ENCODE measurements around the gene HIPK2.

The HIPK2 gene

DNA sequence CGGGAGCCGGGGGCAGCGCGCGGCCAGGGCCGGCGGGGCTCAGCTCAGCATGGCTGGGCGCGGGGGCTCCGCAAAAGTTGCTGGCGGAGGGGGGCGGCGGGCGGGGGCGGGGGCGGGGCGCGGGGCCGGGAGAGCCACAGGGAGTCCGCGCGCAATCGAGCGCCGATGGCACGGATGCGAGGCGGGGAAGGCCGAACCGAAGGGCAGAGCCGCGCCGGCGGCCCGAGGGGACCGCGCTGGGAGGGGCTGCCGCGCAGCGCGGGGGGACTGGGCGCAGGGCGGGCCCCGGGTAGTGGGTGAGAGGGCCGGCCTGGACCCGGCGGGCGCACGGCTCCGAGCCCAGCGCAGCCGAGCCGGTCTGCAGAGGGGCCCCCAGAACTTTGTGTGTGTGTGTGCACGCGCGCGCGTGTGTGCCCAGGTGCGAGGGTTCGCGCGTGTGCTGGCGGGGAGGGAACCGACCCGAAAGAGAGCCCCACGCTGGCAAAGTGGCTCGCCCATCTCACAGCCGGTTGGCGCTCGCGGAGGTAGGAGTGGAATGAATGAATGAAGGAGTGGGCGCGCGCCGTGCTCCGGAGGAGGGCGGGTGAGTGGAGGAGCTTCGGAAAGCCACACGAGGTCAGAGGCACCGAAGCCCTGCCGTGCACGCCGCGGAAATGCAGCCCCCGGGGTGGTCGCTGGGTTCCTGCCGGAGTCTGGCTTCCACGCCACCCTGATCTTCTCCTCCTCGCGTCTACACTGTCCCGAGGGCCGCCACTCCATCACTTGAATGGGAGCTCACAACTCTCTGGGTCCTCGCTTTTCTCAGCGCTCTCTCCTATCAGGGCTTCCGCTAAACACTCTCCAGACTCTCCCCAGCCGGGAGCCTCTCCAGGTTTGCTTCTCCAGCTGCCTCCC, at the start of gene HIPK2:
TSS of gene HIPK2 (minus strand) at position 51 of the 894 bp plus-strand sequence. CDS start 375 bp downstream, outside the sequence.
- H3K27me3 ChIP-seq (ENCODE audit: insufficient read depth, low read length) = peaks cover 10% of the 10 kb centered on the region; the same call in 1 of the 2 replicates
- no peaks in the 10 kb centered on the region for H3K79me2 ChIP-seq (ENCODE audit: insufficient read depth, low read length)
- H4K20me1 ChIP-seq (ENCODE audit: insufficient read depth, low read length) = no peaks in the 10 kb centered on the region
- H3K4me3 ChIP-seq (ENCODE audit: low read depth, low read length, poor library complexity, severe bottlenecking) = peak within 1 kb of the TSS; percentile 51
- peaks cover 15% of the 10 kb centered on the region for H3K4me1 ChIP-seq (ENCODE audit: insufficient read depth, low read length, severe bottlenecking)
- no peaks in the 10 kb centered on the region for H3F3A ChIP-seq (ENCODE audit: insufficient read depth, low read length)
- peak within 1 kb of the TSS; percentile 55 for H3K4me2 ChIP-seq (ENCODE audit: low read length)
- no peak within 1 kb of the TSS for H2AFZ ChIP-seq (ENCODE audit: low read length)
- TF ChIP-seq, protein P1, sequence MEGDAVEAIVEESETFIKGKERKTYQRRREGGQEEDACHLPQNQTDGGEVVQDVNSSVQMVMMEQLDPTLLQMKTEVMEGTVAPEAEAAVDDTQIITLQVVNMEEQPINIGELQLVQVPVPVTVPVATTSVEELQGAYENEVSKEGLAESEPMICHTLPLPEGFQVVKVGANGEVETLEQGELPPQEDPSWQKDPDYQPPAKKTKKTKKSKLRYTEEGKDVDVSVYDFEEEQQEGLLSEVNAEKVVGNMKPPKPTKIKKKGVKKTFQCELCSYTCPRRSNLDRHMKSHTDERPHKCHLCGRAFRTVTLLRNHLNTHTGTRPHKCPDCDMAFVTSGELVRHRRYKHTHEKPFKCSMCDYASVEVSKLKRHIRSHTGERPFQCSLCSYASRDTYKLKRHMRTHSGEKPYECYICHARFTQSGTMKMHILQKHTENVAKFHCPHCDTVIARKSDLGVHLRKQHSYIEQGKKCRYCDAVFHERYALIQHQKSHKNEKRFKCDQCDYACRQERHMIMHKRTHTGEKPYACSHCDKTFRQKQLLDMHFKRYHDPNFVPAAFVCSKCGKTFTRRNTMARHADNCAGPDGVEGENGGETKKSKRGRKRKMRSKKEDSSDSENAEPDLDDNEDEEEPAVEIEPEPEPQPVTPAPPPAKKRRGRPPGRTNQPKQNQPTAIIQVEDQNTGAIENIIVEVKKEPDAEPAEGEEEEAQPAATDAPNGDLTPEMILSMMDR (IDR thresholded peaks at IDR 0.05; ENCODE audit: low read length) = no peak
- TF ChIP-seq EZH2 (IDR thresholded peaks at IDR 0.05; ENCODE audit: borderline replicate concordance, low read length) = no peak
- H3K36me3 ChIP-seq (ENCODE audit: insufficient read depth, low read length) = no peaks in the 10 kb centered on the region
- H3K9me3 ChIP-seq (ENCODE audit: low read length) = no peaks in the 10 kb centered on the region
- no peaks in the 10 kb centered on the region for H3K9me2 ChIP-seq (ENCODE audit: low read depth, low read length)
- no peak within 1 kb of the TSS; the same call in 1 of the 2 replicates for H3K9ac ChIP-seq (ENCODE audit: low read length)
- no peak within 1 kb of the TSS for H3K27ac ChIP-seq (ENCODE audit: low read depth, low read length, poor library complexity, severe bottlenecking)

DNA sequence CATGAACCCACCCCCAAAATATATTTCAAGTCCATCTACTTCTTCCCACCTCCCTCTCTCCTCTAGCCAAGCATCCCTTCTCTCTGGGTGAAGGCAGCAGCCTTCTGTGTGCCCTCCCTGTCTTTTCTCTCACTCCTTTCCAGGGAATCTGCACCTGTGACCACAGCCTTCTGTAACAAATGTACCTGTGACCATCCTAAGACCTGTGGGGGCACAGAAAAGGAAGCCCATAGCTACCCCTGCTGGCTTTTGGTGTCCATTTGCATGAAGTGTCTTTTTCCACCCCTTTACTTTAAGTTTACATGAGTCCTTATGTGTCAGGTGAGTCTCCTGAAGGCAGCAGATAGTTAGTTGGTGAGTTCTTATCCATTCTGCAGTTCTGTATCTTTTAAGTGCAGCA, 49.2 kb upstream of the HIPK2 start:
- Histone ChIP-seq H2AFZ (ENCODE audit: low read length) (no peak overlapping the region), H3K9me2 (ENCODE audit: low read depth, low read length) (no peaks in the 10 kb centered on the region), H3K27ac (ENCODE audit: low read depth, low read length, poor library complexity, severe bottlenecking) (no peak overlapping the region), H3F3A (ENCODE audit: insufficient read depth, low read length) (no peaks in the 10 kb centered on the region), H3K27me3 (ENCODE audit: insufficient read depth, low read length) (no peaks in the 10 kb centered on the region), H3K36me3 (ENCODE audit: insufficient read depth, low read length) (no peaks in the 10 kb centered on the region), H4K20me1 (ENCODE audit: insufficient read depth, low read length) (no peaks in the 10 kb centered on the region), H3K4me3 (ENCODE audit: low read depth, low read length, poor library complexity, severe bottlenecking) (no peak overlapping the region), H3K79me2 (ENCODE audit: insufficient read depth, low read length) (no peaks in the 10 kb centered on the region), H3K4me1 (ENCODE audit: insufficient read depth, low read length, severe bottlenecking) (no peaks in the 10 kb centered on the region), H3K9me3 (ENCODE audit: low read length) (no peaks in the 10 kb centered on the region), H3K4me2 (ENCODE audit: low read length) (no peak overlapping the region), H3K9ac (ENCODE audit: low read length) (no peak overlapping the region)
- TF ChIP-seq, protein P1 (IDR thresholded peaks at IDR 0.05; ENCODE audit: low read length) = no peak; the same call in 1 of the 2 replicates
- TF ChIP-seq EZH2 (IDR thresholded peaks at IDR 0.05; ENCODE audit: borderline replicate concordance, low read length) = no peak

DNA sequence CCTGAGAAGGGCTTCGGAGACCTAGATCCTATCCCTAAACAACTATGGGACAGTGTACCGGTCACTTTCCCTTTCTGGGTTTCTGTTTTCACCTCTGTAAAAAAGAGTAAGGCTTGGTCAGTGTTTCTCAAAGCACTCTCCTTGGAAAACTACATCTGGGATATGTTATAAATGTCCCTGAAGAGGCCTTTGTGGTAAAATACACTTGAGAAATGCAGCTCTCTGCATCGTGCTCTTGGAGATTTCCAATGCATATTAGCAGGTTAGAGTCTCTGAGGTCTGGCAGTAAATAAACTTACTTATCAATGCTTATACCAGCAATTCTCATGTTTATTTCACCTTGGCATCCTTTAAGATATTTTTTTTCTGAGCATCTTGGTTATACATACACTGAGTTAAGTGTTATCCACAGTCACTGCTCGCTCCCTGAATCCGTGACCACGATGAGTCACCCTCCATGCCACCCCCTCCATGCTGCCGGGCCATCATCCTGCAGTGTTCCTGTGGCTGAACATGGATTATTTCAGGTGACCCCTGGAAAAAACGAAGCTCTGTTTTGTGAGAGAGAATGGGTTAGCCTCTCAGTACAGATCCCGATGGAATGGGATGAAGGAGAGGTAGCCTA, 48.0 kb upstream of the HIPK2 start:
- Histone ChIP-seq H3K27me3 (ENCODE audit: insufficient read depth, low read length) (peaks cover 5% of the 10 kb centered on the region; the same call in 1 of the 2 replicates), H3K9me2 (ENCODE audit: low read depth, low read length) (no peaks in the 10 kb centered on the region), H3K36me3 (ENCODE audit: insufficient read depth, low read length) (no peaks in the 10 kb centered on the region), H3K9ac (ENCODE audit: low read length) (no peak overlapping the region), H4K20me1 (ENCODE audit: insufficient read depth, low read length) (no peaks in the 10 kb centered on the region), H3F3A (ENCODE audit: insufficient read depth, low read length) (no peaks in the 10 kb centered on the region), H3K27ac (ENCODE audit: low read depth, low read length, poor library complexity, severe bottlenecking) (no peak overlapping the region), H3K4me3 (ENCODE audit: low read depth, low read length, poor library complexity, severe bottlenecking) (no peak overlapping the region), H3K79me2 (ENCODE audit: insufficient read depth, low read length) (no peaks in the 10 kb centered on the region), H3K9me3 (ENCODE audit: low read length) (no peaks in the 10 kb centered on the region), H3K4me1 (ENCODE audit: insufficient read depth, low read length, severe bottlenecking) (no peaks in the 10 kb centered on the region), H3K4me2 (ENCODE audit: low read length) (no peak overlapping the region), H2AFZ (ENCODE audit: low read length) (no peak overlapping the region)
- TF ChIP-seq EZH2 (IDR thresholded peaks at IDR 0.05; ENCODE audit: borderline replicate concordance, low read length) = no peak
- TF ChIP-seq, protein P1 (IDR thresholded peaks at IDR 0.05; ENCODE audit: low read length) = no peak

Data from OCI-LY1 (cell line).